Colonic mucosa (tissue), 4 donors: ENCODE data around the gene FUT8. TPM values are rescaled to one million over a fixed set of nuclear protein-coding genes. Genes with fewer than 3 reads are reported as not detected.

ENCODE experiments used
- DNase-seq: peaks from one replicate; pipeline ENCODE4 v3.0.0-alpha.2; 2020
- H3K27ac ChIP-seq: fragments of 200-600 bp; one replicate; pipeline ENCODE4 v1.8.0; 2021
- H3K27me3 ChIP-seq: fragments of 200-600 bp; one replicate; pipeline ENCODE4 v1.8.0; 2021
- H3K36me3 ChIP-seq: fragments of 200-600 bp; one replicate; pipeline ENCODE4 v1.8.0; 2021
- H3K4me1 ChIP-seq: fragments of 200-600 bp; one replicate; pipeline ENCODE4 v1.8.0; 2021; ENCODE audit warnings: mild to moderate bottlenecking
- H3K4me3 ChIP-seq: fragments of 200-600 bp; one replicate; pipeline ENCODE4 v1.8.0; 2021
- H3K9ac ChIP-seq, 2 donors: one replicate each; pipeline ENCODE4 v1.7.0; 2013; ENCODE audit warnings: control low read depth in 2 of 2, low read depth in 2 of 2, low read length in 2 of 2
- H3K9me3 ChIP-seq: fragments of 200-600 bp; one replicate; pipeline ENCODE4 v1.8.0; 2021
- CTCF ChIP-seq: fragments of 200-600 bp; IDR thresholded peaks from one replicate; pipeline ENCODE4 v1.8.0; 2022; ENCODE audit warnings: antibody characterized with exemption, mild to moderate bottlenecking
- intact Hi-C: fragments of 100-400 bp; cut with DNase I; formaldehyde crosslinking; loops from one replicate; pipeline ENCODE4 v1.14.1; 2022
- total RNA-seq, 2 donors: library from RNA; stranded (reverse); fragmentation: NEBNext Ultra II Directional in 1 of 2; extraction: Animal tissue kit (Norgen Biotek cat#: 25700) in 1 of 2; gene quantifications; one replicate each; pipeline ENCODE4 v1.2.1, GENCODE V29; 2021
- donor health status: healthy.
- donor health status: DM: no; HTN: no; CAD: no.
- donor health status: DM: no; HTN: no; CAD: no.

Gene FUT8
- total RNA-seq, 2 donors from 2014 or later: 28.8 to 37.2 TPM

- Histone ChIP-seq H3K27me3 (no peaks in the 10 kb centered on the region), H3K9me3 (no peaks in the 10 kb centered on the region), H3K36me3 (no peaks in the 10 kb centered on the region), H3K4me3 (no peak overlapping the region), H3K9ac (no peak overlapping the region), H3K4me1 (no peaks in the 10 kb centered on the region), H3K27ac (no peak overlapping the region)
- no peak for TF ChIP-seq CTCF
- intact Hi-C loops: loop anchor here (10.0 kb wide), 1 partner anchor 94 kb away; no protein-coding TSS in a partner anchor
- DNase-seq: no peak
Measured at GRCh38 chr14:65491274-65491673, 78.7 kb downstream of the FUT8 start.

- Histone ChIP-seq H3K9me3 (no peaks in the 10 kb centered on the region), H3K27ac (no peak overlapping the region), H3K27me3 (no peaks in the 10 kb centered on the region), H3K9ac (no peak overlapping the region), H3K4me3 (no peak overlapping the region), H3K4me1 (no peaks in the 10 kb centered on the region), H3K36me3 (no peaks in the 10 kb centered on the region)
- no peak for TF ChIP-seq CTCF
- intact Hi-C loops: loop anchor here (10.0 kb wide), 1 partner anchor 93 kb away; no protein-coding TSS in a partner anchor
- DNase-seq: no peak
Measured at GRCh38 chr14:65492266-65492665, 79.7 kb downstream of the FUT8 start.

GRCh38 chr14:65495196-65495595 lies 82.7 kb downstream of the FUT8 start:
- no peak for DNase-seq
- H3K36me3 ChIP-seq: no peaks in the 10 kb centered on the region
- H3K27me3 ChIP-seq: no peaks in the 10 kb centered on the region
- no peak overlapping the region for H3K27ac ChIP-seq
- TF ChIP-seq CTCF: no peak
- H3K9me3 ChIP-seq: no peaks in the 10 kb centered on the region
- H3K9ac ChIP-seq: no peak overlapping the region
- no peaks in the 10 kb centered on the region for H3K4me1 ChIP-seq
- H3K4me3 ChIP-seq: no peak overlapping the region
- intact Hi-C loops: loop anchor here (10.0 kb wide), 1 partner anchor 90 kb away; no protein-coding TSS in a partner anchor

- Histone ChIP-seq H3K36me3 (no peaks in the 10 kb centered on the region), H3K27ac (no peak overlapping the region), H3K4me1 (no peaks in the 10 kb centered on the region), H3K9ac (no peak overlapping the region), H3K9me3 (no peaks in the 10 kb centered on the region), H3K27me3 (no peaks in the 10 kb centered on the region), H3K4me3 (no peak overlapping the region)
- intact Hi-C loops: loop anchor here (10.0 kb wide), 1 partner anchor 88 kb away; no protein-coding TSS in a partner anchor
- no peak for TF ChIP-seq CTCF
- DNase-seq: no peak
Measured at GRCh38 chr14:65496178-65496993, 83.9 kb downstream of the FUT8 start.

GRCh38 chr14:65499138-65499537 lies 86.6 kb downstream of the FUT8 start:
- Histone ChIP-seq H3K27me3 (no peaks in the 10 kb centered on the region), H3K9me3 (no peaks in the 10 kb centered on the region), H3K9ac (no peak overlapping the region), H3K4me1 (no peaks in the 10 kb centered on the region), H3K36me3 (no peaks in the 10 kb centered on the region), H3K27ac (no peak overlapping the region), H3K4me3 (no peak overlapping the region)
- intact Hi-C loops: loop anchor here (10.0 kb wide), 1 partner anchor 86 kb away; no protein-coding TSS in a partner anchor
- DNase-seq: no peak
- TF ChIP-seq CTCF: no peak
